ENCODE data around the gene PIKFYVE.
"Not testable (repeated sequence)": the region's sequence is repeated elsewhere in the genome, so short reads cannot be mapped to it uniquely, and the experiment has no call there.

PIKFYVE gene

DNA sequence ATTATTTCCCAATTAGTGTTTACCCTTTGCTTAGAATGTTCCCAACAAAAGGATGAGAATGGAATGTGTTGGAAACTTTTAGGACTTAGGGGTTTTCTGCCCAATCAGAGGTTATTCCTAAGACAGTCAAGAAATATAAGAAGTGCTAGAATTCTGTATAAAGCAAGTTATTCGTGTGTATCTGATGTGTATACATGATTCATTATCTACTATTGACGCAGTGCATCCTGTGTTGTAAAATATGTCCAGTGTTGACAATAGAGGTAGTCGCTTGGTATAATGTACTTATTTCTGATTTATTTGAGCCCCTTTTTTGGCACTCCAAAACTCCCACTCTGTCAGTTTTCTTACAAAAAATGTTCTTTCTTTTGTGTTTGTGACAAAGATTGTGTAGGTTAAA, 881 bp downstream of the PIKFYVE start:
- peak overlapping the region; percentile 84 to 99 for H3K4me3 ChIP-seq
- DNase-seq = no peak
- TF ChIP-seq, protein P1, sequence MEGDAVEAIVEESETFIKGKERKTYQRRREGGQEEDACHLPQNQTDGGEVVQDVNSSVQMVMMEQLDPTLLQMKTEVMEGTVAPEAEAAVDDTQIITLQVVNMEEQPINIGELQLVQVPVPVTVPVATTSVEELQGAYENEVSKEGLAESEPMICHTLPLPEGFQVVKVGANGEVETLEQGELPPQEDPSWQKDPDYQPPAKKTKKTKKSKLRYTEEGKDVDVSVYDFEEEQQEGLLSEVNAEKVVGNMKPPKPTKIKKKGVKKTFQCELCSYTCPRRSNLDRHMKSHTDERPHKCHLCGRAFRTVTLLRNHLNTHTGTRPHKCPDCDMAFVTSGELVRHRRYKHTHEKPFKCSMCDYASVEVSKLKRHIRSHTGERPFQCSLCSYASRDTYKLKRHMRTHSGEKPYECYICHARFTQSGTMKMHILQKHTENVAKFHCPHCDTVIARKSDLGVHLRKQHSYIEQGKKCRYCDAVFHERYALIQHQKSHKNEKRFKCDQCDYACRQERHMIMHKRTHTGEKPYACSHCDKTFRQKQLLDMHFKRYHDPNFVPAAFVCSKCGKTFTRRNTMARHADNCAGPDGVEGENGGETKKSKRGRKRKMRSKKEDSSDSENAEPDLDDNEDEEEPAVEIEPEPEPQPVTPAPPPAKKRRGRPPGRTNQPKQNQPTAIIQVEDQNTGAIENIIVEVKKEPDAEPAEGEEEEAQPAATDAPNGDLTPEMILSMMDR (IDR thresholded peaks at IDR 0.05) = no peak
- peaks cover 5 to 8% (median 7%) of the 10 kb centered on the region in 3 donors for H3K36me3 ChIP-seq
- H3K4me1 ChIP-seq = peaks cover 0 to 38% (median 24%) of the 10 kb centered on the region in 4 donors
- no peaks in the 10 kb centered on the region for H3K9me3 ChIP-seq
- peak overlapping the region; percentile 96 to 98 for H3K27ac ChIP-seq
- intact Hi-C loops (cut with DNase I; ENCODE audit: low total_unique reads) = loop anchor here (5.0 to 10.0 kb wide), 3 partner anchors 55 to 642 kb away; partner anchors contain the start of gene METTL21A
- no peaks in the 10 kb centered on the region for H3K27me3 ChIP-seq

DNA sequence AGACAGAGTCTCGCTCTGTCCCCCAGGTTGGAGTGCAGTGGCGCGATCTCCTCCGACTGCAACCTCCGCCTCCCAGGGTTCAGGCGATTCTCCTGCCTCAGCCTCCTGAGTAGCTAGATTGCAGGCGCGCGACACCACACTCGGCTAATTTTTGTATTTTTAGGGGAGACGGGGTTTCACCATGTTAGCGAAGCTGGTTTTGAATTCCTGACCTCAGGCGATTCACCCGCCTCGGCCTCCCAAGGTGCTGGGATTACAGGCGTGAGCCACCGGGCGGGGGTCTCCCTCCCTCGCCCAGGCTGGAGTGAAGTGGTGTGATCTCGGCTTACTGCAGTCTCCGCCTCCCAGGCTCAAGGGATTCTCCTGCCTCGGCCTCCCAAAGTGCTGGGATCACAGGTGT, 1.5 kb downstream of the PIKFYVE start:
- DNase-seq, H3K27me3 ChIP-seq, H3K27ac ChIP-seq, H3K9me3 ChIP-seq: not testable (repeated sequence)
- intact Hi-C loops (cut with DNase I; ENCODE audit: low total_unique reads) = loop anchor here (5.0 to 10.0 kb wide), 3 partner anchors 55 to 643 kb away; partner anchors contain the start of gene METTL21A
- peak overlapping the region; percentile 84 to 99 for H3K4me3 ChIP-seq
- H3K4me1 ChIP-seq = peaks cover 0 to 38% (median 24%) of the 10 kb centered on the region in 4 donors
- H3K36me3 ChIP-seq = peaks cover 5 to 12% (median 8%) of the 10 kb centered on the region in 3 donors

DNA sequence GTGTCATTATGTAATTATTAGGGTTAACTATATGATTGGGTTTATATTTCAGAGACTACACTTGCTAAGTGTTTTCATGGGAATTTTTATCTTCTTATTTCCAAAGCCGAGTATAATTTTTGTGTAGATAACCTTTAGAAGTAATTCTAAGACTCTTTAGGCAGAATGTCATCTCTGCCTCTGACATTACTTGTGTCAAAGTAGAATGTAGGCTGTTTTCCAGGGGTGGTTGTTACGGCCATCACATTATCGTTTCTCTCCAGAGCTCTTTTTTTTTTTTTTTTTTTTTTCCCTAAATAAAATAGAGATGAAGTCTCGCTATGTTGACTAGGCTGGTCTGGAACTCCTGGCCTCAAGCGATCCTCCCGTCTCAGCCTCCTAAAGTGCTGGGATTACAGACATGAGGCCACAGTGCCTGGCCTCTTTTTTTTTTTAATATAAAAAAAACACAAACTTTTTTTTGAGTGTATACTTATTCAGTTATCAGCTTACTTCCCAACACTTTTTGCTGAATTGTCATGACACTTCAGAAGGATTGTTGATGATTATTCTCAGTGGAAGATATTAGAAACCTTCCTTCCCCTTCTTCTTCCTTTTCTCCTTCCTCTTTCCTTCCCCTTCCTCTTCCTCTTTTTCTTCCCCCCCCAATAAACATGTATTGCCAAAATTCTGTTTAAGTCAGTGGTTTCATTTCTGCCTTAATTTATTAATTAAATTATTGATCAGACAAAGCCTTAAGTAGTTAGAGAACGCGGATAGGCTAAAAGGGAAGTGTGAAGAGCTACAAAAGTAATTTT, 2.3 kb downstream of the PIKFYVE start:
- intact Hi-C loops (cut with DNase I; ENCODE audit: low total_unique reads) = loop anchor here (5.0 to 10.0 kb wide), 3 partner anchors 54 to 644 kb away; partner anchors contain the start of gene METTL21A
- no peak overlapping the region for H3K4me3 ChIP-seq
- H3K27me3 ChIP-seq = no peaks in the 10 kb centered on the region
- TF ChIP-seq, protein P1 (IDR thresholded peaks at IDR 0.05) = no peak
- no peak overlapping the region for H3K27ac ChIP-seq
- peaks cover 12 to 17% (median 13%) of the 10 kb centered on the region in 3 donors for H3K36me3 ChIP-seq
- peaks cover 0 to 38% (median 24%) of the 10 kb centered on the region in 4 donors for H3K4me1 ChIP-seq
- DNase-seq = no peak
- no peaks in the 10 kb centered on the region for H3K9me3 ChIP-seq

DNA sequence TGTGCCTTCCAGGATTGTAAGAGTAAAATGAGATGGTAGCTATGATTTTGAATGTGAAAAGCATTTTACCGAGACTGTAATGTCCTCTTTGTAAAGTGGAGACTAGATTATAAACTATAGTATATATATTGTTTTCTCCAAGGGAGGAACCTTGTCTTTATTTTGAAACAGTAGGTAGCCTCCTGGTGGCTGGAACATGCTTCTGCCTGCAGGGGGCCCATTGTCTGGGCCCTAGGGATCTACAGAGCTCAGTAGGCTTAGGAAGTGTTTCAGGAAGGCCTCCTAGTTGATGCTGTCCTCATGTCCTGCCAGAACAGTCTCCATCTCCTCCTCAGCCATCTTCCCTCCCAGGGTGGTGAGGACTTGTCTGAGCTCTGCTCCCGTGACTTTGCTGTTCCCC, 3.0 kb downstream of the PIKFYVE start:
- TF ChIP-seq, protein P1 (IDR thresholded peaks at IDR 0.05) = no peak

DNA sequence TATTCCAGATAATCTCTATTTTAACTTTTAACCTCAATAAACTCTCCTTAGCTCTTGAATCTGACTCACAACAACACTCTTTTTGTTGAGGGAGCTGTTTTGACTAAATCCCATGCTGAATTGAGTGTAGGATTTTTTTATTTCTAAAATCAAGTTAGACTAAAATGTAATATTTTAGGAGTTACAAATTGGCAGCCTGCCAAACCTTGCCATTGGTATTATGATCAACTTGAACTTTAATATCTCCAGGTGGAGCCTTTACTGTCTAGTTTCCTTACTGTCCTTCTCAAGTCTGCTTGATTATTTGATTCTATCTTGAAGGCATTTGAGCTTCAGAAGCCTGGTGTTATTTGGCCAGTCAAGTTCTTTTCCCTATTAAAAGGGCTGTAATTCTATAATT, 8.7 kb downstream of the PIKFYVE start:
- Histone ChIP-seq H3K27me3 (no peaks in the 10 kb centered on the region), H3K36me3 (peaks cover 50 to 72% (median 54%) of the 10 kb centered on the region in 3 donors), H3K4me1 (peaks cover 0 to under 1% (median 0%) of the 10 kb centered on the region in 4 donors), H3K27ac (no peak overlapping the region), H3K4me3 (no peak overlapping the region), H3K9me3 (no peaks in the 10 kb centered on the region)
- TF ChIP-seq, protein P1 (IDR thresholded peaks at IDR 0.05) = no peak
- DNase-seq = no peak
- intact Hi-C loops (cut with DNase I; ENCODE audit: low total_unique reads) = no loop called here

More for the DNA sequence above, 3.0 kb downstream of the PIKFYVE start:
- Histone ChIP-seq H3K4me3 (no peak overlapping the region), H3K36me3 (peaks cover 19 to 24% (median 19%) of the 10 kb centered on the region in 3 donors), H3K4me1 (peaks cover 0 to 38% (median 24%) of the 10 kb centered on the region in 4 donors), H3K27me3 (no peaks in the 10 kb centered on the region), H3K9me3 (no peaks in the 10 kb centered on the region), H3K27ac (no peak overlapping the region)
- DNase-seq = no peak
- intact Hi-C loops (cut with DNase I; ENCODE audit: low total_unique reads) = loop anchor here (5.0 to 10.0 kb wide), 3 partner anchors 53 to 644 kb away; partner anchors contain the start of gene METTL21A

DNA sequence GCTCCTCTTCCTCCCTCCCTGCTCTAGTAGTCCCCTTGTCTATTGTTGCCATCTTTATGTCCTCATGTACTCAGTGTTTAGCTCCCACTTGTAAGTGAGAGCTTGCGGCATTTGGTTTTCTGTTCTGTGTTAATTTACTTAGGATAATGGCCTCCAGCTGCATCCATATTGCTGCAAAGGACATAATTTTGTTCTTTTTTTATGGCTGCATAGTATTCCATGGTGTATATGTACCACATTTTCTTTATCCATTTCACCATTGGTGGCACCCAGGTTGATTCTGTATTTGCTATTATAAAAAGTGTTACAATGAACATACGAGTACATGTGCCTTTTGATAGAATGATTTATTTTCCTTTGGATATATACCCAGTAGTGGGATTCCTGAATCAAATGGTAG, 12.5 kb downstream of the PIKFYVE start:
- Histone ChIP-seq H3K4me1 (no peaks in the 10 kb centered on the region), H3K9me3 (no peaks in the 10 kb centered on the region), H3K4me3 (no peak overlapping the region), H3K36me3 (peaks cover 50 to 91% (median 67%) of the 10 kb centered on the region in 3 donors), H3K27me3 (no peaks in the 10 kb centered on the region), H3K27ac (no peak overlapping the region)
- no peak for DNase-seq
- intact Hi-C loops (cut with DNase I; ENCODE audit: low total_unique reads) = no loop called here
- TF ChIP-seq, protein P1 (IDR thresholded peaks at IDR 0.05) = no peak
